ENCODE data around the gene RPL7A. TPM values are rescaled to one million over a fixed set of nuclear protein-coding genes. Genes with fewer than 3 reads are reported as not detected.
A peak's percentile ranks its signal among the peaks of the same experiment; 100 is the strongest.
"Not testable (repeated sequence)": the region's sequence is repeated elsewhere in the genome, so short reads cannot be mapped to it uniquely, and the experiment has no call there.

Gene RPL7A
- total RNA-seq, 1 experiment from 2014 or later: 2,738 TPM

DNA sequence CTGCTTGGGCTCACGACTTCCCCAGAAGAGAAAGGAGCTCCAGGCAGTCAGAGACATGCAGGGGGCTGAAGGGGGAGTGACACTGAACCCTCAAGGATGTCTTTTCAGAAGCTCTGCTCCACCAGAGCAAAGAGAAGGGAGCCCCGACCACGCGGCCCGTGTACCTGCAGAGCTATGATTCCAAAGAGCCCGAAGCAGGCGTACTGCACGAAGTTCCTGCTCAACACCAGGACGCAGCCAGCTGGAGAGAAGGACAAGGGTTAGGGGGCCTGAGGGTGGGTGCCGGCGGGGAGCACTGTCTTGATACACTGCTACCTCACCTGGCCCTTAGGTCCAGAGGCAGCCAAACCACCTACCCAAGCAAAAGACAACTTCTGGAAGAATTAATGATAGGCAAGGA is 18.4 kb downstream of the RPL7A start:
- DNase-seq (ENCODE audit: extremely low read depth, low read depth): no peak

DNA sequence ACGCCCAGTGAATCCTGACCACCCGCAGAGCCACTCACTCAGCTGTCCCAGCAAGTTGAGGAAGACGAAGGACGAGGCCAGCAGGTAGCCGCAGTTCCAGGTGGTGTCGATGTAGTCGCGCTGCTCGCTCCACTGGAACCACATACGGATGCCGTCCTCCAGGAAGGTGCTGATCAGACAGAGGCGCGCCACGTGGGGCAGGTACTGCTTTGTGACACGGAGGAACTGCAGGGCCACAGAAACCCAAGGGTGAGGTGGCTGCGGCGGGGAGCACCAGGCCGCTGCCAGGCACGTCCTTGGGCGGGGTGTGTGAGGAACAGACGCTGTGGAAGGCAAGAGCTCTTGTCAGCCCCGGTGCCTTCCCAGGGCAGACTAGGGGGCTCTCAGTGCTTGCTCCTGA is 19.2 kb downstream of the RPL7A start:
- no peak for DNase-seq (ENCODE audit: extremely low read depth, low read depth)

DNA sequence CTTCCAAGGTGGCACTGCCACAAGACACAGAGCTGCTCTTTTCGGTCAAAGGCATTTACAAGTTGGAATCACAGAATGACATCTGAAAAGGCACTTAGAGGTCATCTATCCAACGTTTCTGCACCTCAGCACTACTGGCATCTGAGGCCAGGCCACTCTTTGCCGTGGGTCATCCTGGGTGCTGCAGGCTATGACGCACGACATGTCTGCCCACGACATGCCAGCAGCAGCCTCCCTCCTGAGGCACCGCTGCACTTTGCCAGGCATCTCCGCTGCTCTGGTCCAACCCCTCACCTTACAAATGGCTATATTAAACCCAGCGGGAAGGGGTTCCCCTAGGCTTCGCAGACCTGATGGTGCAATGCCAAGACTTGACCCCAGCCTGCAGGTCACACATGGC is 19.8 kb downstream of the RPL7A start:
- DNase-seq (ENCODE audit: extremely low read depth, low read depth): no peak

DNA sequence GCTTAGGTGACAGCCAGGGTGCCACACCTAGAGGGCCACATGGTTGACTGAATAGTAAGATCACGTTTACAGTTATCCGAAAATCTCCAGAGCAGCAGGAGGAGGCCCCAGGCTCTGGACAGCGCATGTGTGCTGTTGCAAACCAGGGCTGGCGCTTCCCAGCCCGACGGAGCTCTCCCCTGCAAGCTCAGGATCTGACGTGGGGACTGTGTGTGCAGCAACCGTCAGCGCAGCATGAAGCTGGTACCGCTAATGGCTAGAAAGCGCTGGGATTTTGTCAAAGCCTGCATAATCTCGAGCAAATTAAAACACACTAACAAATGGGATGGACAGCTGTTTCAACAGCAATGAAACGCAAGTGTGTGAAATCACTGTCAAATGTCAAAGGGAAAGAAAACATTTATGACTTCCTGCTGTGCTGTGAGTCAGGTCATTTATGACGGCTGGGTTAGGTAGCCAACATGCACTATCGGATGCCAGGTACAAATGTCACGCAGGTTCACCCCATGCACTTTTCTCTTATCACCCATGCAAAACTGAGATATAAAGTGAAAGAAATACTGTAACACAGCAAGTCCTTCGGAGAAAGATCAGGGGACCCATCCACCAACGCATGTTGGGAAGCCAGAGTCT is 20.3 kb downstream of the RPL7A start:
- peak; percentile 38 for DNase-seq (ENCODE audit: extremely low read depth, low read depth)

DNA sequence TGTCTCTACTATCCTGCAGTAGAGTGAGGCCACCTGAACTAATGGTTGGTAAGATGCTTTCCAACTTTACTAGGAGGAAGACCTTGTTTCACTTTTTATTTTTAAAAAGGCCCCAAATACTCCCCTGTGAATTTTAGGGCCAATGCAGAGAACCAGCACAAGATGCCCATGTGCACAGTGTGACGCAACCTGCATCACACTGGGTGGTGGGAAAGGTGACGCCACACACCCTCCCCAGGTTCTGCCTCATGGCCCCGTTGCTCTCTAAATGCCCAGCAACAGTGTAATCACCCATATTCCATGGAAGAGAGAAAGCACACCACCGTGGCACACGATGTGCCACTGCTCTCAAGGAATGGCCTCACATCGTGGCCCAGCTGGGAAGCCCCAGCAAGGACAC is 21.4 kb downstream of the RPL7A start:
- DNase-seq (ENCODE audit: extremely low read depth, low read depth): no peak

DNA sequence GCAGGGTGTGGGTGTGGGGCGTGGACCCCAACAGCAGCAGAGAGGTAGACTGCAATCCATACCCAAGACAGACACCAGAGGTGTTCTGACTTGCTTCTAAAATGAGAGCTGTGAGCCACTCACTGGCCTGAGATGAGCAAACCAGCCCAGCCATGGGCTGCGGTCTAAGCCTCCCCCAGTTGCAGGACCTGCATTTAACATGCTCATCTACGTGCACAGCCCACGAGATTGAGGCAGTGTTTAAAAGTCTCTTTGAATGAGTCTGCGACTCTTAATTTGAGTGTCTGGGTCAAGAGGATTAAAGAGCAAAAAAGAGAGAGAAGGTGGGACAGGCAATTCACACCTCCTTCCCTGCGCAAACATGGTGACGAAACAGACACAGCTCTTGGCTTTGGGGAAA is 21.9 kb downstream of the RPL7A start:
- DNase-seq (ENCODE audit: extremely low read depth, low read depth): no peak

DNA sequence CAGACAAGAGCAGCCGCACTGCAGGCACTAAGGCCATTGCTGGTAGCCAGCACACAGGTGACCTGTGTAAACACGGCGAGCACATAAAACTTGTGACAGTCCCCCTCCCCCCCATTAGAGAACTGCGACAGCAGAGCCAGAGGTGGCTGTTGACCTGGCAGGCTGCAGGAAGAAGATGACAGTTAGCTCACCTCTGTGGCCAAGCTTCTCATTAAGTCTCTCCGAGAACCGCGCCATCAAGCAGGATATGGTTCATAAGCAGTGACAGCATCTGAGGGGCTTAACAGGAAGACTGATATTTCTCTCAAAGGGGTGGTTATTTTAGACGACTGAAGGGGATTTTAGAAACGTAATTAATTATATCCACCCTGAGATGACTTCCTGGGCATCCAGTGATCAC is 22.7 kb downstream of the RPL7A start:
- DNase-seq (ENCODE audit: extremely low read depth, low read depth): no peak

DNA sequence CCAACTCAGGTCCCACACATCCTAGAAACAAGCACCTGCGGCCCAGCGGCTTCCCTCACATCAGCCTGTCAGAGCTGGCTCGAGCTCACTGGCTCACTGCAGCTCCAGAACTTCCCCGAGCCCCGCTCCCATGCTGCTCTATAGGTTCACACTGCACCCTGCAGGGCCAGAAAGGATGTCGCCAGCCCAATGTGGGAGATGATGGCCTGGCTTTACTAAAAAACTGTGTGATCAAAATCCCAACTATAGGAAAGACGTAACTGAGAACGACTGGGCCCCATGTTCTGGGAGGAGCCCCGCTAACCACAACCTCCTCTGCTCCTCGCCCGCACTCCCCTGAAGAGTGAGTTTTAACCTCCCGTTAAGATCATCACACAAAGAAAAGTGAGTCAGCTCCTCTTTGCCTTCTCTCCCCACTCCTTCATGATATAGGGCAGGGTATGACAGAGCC is 23.3 kb downstream of the RPL7A start:
- no peak for DNase-seq (ENCODE audit: extremely low read depth, low read depth)

DNA sequence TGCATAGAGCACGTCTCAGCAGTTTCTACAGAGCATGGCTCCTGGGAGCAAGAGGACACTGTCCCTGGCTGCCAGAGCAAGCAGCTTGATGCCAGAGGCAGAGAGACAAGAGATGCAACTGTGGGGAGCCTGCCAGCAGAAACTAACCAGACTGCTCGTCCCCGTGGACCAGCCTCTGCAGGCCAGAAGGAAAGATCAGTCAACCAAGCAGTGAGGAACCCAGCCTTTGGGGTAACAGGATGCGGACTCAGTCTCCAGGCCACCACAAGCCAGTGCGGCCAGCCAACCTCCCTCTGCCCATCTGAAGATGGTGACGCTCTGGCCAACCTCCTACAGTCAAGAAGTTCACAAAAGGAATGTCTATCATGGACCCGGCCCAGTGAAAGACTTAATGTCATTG is 24.1 kb downstream of the RPL7A start:
- no peak for DNase-seq (ENCODE audit: extremely low read depth, low read depth)

DNA sequence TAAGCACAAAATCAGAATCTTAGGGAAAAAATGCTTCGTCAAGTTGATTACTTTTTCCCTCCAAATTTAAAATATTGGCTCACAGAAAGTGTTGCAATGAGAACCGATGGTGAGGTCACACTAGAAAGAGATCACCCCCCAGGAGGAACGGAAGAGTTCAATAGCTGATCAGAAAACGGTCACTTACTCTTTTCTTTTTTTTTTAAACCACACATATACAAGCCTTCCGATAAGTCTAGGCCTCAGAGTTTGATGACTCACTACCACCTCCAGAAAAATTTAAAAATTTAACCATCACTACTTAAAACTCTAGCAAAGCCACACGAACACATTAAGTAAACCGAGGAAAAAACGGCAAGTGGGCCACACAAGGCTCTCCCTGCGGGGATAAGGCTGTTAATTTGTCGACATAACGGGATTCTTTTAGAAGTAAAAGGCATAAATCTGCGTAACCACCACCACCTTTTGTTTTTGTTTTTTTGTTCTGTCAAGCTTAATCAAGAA is 26.6 kb downstream of the RPL7A start:
- no peak for DNase-seq (ENCODE audit: extremely low read depth, low read depth)

DNA sequence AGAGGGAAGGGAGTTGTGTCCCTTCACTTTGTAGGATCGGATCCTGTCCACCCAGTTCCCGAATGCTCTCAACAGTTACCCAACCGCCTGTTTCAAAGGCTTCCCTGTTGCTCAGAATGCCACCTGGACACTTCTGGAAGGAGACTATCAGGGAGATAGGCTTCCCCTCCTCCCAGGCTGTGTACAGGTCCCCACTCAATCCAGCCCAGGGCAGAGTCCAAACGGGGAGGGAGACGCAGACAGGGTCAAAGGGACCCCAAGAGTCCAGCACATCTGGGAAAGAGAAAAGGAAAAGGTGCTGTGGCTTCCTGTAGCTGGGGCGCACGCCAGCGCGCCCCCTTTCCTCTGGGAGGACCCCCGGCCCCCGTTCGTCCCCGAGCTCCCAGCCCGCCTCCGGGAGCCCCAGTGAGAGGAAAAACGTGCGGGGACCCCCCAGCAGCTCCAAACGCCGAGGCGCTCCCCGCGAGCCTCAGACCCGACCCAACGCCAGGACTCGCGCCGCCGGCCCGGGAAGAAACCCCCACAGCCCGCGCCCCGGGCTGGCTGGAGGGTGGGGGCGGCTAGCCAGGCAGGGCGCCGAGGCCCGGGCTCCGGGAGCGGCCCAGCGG is 27.2 kb downstream of the RPL7A start:
- DNase-seq (ENCODE audit: extremely low read depth, low read depth): no peak

DNA sequence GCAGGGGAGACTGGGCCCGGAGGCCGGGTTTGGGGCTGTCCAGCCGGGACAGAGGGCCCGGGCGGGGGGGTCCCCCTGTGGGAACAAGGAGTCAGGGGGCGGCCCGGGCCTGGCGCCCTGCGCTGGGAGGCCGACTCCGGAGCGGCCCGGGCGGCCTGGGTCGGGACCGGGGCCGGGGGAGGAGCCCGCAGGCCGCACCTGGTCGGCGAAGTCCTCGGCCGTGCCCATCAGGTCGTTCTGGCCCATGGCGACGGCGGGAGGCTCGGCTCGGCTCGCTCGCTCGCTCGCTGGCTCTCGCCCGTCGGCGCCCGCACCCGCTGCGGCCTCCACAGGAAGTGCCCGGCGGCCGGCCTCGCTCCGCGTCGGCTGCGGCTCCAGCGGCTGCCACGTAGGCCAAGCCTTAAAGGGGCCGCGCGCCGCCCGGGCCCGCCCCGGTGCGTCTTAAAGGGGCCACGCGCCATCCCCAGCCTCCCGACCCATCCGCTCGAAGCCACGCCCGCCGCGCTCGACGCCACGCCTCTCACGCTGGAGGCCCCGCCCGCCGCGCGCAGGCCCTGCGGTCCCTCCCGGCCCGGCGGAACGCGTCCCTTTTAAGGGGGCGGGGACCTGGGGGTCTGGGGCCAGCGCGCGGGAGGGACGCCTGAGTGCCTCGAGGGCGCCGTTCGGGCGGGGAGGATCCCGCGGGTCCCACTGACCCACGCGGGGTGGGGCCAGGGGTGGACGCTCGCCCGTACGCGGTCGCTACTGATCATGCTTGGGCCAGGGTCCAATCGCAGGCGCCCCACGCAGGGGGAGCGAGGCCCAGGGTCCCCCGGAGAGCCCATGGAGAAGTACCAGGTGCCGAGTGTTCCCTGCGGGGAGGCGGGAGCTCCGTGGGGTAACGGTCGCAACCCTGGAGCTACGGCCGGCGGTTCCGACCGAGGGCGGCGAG is 28.0 kb downstream of the RPL7A start, which contains the start of the genes STKLD1 and SURF4:
STKLD1 (plus strand) TSS at position 643 of the 931 bp plus-strand sequence; CDS start at position 751, 108 bp downstream.
SURF4 (minus strand) TSS at position 337 of the 931 bp plus-strand sequence; CDS start at position 246, 91 bp downstream.
- DNase-seq (ENCODE audit: extremely low read depth, low read depth): peak; percentile 94

DNA sequence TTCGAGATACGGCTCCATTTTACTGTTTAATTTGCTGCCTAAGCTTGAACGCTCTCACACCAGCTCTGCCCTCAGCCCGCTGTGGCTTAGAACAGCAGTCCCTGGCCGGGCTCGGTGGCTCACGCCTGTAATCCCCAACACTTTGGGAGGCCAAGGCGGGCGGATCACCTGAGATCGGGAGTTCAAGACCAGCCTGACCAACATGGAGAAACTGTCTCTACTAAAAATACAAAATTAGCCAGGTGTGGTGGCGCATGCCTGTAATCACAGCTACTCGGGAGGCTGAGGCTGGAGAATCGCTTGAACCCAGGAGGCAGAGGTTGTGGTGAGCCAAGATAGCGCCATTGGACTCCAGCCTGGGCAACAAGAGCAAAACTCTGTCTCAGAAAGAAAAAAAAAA is 29.3 kb downstream of the RPL7A start:
- not testable (repeated sequence) for DNase-seq (ENCODE audit: extremely low read depth, low read depth)

DNA sequence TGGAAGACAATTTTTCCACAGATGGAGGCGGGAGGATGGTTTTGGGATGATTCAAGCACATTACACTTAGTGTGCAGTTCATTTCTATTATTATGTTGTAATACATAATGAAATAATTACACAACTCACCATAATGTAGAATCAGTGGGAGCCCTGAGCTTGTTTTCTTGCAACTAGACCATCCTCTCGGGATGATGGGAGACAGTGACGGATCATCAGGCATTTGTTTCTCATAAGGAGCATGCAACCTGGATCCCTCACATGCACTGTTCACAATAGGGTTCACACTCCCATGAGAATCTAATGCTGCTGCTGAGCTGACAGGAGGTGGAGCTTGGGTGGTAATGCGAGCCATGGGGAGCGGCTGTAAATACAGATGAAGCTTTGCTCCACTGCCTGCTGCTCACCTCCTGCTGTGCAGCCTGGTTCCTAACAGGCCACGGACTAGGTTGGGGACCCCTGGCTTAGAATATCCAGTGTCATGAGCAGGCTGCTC is 29.8 kb downstream of the RPL7A start:
- DNase-seq (ENCODE audit: extremely low read depth, low read depth): no peak

DNA sequence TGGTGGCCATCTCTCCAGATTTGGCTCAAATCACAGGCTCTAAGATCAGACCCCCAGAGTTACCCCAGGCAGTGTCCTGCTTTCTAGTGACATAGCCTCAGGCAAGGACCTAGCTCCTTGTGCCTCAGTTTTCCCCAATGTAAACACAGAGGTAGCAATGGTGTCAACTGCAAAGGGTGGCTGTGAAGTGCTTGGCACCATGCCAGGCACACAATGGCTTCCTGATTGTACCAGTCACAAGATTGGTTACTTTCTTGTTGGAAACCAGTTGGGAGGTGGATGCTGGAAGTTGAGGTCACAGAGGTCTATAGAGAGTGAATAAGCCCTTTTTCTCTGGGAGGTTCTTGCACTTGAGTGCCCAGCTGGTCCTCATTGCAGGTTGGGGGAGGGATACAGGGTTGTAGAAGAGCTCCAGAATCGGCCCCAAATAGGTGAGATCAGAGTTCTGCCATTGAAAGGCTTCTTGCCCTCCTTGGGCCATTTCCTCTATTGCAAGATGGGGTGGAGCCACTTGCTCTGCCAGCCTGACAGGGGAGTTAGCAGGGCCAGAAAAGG is 30.5 kb downstream of the RPL7A start:
- no peak for DNase-seq (ENCODE audit: extremely low read depth, low read depth)

DNA sequence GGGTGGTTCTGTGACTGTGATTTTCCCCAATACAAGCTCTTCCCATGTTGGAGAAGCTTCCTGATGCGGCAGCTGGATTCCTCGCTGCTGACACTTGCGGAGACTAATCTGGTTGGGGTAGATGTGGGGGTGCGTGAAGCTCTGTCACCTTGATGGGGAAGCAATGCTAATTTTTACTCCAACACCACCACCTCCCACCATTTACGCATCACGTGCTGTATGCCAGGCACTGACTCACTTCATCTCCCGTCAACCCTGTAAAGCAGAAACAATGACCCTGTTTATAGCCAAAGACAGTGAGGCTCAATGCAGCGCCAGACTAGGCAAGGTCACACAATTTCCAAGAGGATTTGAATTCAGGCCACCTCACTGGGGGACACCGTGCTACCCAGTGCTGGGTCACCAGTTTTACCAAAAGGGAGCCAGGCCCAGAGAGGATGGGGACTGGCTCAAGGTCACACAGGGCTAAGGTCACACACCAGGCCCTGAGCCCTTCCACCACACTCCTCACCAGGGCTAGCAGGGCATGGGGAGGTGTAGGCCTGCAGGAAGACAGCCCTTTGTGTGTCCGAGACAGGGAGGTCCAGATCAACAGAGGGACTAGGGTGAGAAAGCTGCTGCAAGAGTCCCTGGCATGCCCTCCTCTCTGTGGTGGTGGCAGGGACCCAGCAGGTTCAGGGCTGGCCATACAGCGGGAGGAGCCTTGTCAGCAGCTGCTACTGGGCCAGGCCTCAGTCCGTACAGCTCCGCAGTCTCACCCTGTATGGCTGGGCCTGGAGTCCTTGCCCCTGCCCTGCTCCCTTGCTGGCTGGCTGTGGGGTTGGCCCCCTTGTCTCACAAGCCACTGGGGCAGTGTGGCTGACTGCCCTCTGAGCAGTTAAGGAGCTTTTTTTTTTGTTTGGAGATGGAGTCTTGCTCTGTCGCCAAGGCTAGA is 31.4 kb downstream of the RPL7A start:
- DNase-seq (ENCODE audit: extremely low read depth, low read depth): no peak

DNA sequence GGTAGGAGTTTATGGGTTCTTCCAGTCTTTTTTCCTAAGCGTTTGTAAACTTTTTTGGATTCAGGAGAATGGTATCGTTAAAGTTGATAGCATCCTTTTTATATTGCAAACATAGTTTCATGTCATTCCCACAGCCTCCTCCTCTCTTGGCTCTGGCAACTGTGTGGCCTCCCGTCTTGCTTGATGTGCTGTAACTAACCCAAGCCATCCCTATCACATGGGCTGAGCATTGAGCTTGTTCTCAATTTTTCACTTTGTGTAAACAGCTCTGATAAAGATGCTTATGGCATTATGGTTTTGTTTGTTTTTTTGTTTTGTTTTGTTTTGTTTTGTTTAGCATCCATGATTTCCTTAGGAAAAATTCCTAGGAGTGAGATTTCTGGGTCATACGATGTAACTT is 32.7 kb downstream of the RPL7A start:
- no peak for DNase-seq (ENCODE audit: extremely low read depth, low read depth)

DNA sequence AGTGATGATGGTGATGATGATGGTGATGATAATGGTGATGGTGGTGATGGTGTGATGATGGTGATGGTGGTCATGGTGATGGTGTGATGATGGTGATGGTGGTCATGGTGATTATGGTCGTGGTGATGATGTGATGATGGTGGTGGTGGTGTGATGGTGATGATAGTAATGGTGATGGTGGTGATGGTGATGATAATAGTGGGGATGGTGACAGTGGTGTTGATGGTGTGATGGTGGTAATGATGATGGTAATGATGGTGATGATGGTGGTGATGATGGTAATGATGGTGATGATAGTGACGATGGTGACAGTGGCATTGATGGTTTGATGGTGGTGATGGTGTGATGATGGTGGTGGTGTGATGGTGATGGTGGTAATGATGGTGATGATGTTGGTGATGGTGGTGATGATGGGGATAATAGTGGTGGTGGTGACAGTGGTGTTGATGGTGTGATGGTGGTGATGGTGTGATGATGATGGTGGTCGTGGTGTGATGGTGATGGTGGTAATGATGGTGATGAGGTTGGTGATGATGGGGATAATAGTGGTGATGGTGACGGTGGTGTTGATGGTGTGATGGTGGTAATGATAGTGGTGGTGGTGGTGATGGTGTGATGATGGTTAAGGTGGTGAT is 34.6 kb downstream of the RPL7A start:
- DNase-seq (ENCODE audit: extremely low read depth, low read depth): no peak

DNA sequence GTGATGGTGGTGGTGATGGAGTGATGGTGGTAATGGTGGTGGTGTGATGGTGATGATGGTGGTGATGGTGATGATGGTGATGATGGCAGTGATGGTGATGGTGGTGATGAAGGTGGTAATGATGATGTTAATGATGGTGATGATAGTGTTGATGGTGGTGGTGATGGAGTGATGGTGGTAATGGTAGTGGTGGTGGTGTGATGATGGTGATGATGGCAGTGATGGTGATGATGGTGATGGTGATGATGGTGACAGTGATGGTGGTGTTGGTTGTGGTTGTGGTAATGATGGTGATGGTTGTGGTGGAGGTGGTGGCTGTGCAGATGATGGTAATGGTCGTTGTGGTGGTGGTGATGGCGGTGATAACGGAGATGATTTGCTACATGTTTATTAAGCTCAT is 35.4 kb downstream of the RPL7A start:
- DNase-seq (ENCODE audit: extremely low read depth, low read depth): no peak

All from NCI-H460 (cell line).